ENCODE results near the gene ZBTB42.
A peak's percentile ranks its signal among the peaks of the same experiment; 100 is the strongest.

Gene ZBTB42

GRCh38 chr14:104819361-104819781 lies 18.5 kb downstream of the ZBTB42 start:
- TF ChIP-seq, protein P1, sequence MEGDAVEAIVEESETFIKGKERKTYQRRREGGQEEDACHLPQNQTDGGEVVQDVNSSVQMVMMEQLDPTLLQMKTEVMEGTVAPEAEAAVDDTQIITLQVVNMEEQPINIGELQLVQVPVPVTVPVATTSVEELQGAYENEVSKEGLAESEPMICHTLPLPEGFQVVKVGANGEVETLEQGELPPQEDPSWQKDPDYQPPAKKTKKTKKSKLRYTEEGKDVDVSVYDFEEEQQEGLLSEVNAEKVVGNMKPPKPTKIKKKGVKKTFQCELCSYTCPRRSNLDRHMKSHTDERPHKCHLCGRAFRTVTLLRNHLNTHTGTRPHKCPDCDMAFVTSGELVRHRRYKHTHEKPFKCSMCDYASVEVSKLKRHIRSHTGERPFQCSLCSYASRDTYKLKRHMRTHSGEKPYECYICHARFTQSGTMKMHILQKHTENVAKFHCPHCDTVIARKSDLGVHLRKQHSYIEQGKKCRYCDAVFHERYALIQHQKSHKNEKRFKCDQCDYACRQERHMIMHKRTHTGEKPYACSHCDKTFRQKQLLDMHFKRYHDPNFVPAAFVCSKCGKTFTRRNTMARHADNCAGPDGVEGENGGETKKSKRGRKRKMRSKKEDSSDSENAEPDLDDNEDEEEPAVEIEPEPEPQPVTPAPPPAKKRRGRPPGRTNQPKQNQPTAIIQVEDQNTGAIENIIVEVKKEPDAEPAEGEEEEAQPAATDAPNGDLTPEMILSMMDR (conservative IDR thresholded peaks at IDR 0.05; ENCODE audit: low read depth, low read length), result no peak
- no peak for DNase-seq (ENCODE audit: low read depth)
- H3K4me3 ChIP-seq (ENCODE audit: low read length), result no peak overlapping the region

DNA sequence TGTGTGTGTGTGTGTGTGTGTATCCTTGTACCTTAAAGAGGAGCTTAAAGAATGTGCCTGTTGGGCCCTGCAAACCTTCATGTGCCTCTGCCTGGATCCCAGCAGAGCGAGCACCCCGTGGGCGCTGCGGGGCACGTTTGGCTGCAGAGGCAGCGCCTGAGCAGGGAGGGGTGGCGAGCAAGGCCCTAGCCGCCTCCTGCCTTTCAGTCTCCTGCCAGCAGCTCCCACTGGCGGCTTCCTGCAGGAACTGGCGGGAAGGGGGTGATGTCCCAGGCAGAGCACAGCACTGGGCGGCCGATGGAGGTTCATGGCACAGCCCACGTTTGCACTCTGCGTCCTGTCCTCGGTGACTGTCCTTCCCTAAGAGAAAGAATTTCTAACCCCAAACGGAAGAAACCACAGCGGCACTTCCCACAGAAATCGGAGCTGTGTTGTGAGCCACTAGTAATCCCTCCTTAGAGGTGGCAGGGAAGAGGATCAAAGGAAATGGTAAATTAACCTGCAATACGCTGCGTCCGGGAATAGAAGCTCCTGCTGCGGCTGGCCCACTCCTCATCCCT lies 19.8 kb downstream of the ZBTB42 start:
- DNase-seq (ENCODE audit: low read depth), result no peak

GRCh38 chr14:104821229-104821945 lies 20.5 kb downstream of the ZBTB42 start:
- no peak overlapping the region for H3K4me3 ChIP-seq (ENCODE audit: low read length)
- no peak for DNase-seq (ENCODE audit: low read depth)
- TF ChIP-seq, protein P1 (conservative IDR thresholded peaks at IDR 0.05; ENCODE audit: low read depth, low read length), result no peak

More for the DNA sequence above, 19.8 kb downstream of the ZBTB42 start:
- TF ChIP-seq, protein P1 (conservative IDR thresholded peaks at IDR 0.05; ENCODE audit: low read depth, low read length), result peak; percentile 70
- H3K4me3 ChIP-seq (ENCODE audit: low read length), result no peak overlapping the region

DNA sequence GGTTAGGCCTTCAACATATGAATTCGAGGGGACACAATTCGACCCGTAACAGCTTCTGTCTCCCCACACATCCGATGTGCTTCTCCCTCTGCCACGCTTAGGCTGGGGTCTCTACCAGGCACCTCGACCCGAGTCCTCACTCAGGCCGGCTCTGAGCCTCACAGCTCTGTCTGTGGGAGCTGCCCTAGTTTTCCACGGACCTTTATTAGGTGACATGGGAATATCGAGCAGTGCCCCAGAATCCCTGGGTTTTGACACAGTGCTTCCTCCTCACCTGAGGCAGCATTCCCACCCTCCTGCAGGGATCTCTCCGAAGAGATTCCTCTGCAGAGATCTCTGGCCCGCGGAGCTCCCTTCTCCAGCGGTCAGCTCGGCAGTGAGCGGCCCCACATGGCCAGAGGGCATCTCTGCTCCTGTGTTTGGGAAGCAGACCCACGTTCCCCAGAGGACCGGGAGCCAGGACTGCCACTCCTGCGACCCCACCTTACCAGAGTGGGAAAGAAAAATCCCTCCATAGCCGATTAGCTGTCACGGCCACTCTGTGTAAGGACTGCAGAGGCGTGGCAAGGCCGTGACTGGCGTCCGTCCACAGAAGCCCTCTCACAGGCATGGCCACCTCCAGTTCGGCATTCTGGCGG lies 21.2 kb downstream of the ZBTB42 start:
- DNase-seq (ENCODE audit: low read depth), result no peak
- TF ChIP-seq, protein P1 (conservative IDR thresholded peaks at IDR 0.05; ENCODE audit: low read depth, low read length), result no peak
- no peak overlapping the region for H3K4me3 ChIP-seq (ENCODE audit: low read length)

- TF ChIP-seq, protein P1 (conservative IDR thresholded peaks at IDR 0.05; ENCODE audit: low read depth, low read length), result no peak
- DNase-seq (ENCODE audit: low read depth), result no peak
- H3K4me3 ChIP-seq (ENCODE audit: low read length), result no peak overlapping the region
Observed at GRCh38 chr14:104822821-104823615, 22.1 kb downstream of the ZBTB42 start.

GRCh38 chr14:104824353-104824997 lies 23.6 kb downstream of the ZBTB42 start:
- TF ChIP-seq, protein P1 (conservative IDR thresholded peaks at IDR 0.05; ENCODE audit: low read depth, low read length), result no peak
- DNase-seq (ENCODE audit: low read depth), result no peak
- H3K4me3 ChIP-seq (ENCODE audit: low read length), result no peak overlapping the region
